GM23248 (cell line): ENCODE data around the gene TPP1.

ENCODE experiments used
- EZH2 ChIP-seq: fragments of 200-600 bp; sonication (generic); IDR thresholded peaks from 2 replicates; pipeline ENCODE4 v1.6.1; 2018; ENCODE audit warnings: antibody characterized with exemption, mild to moderate bottlenecking; ENCODE audit not compliant: insufficient read depth, poor library complexity, severe bottlenecking
- EZH2phosphoT487 ChIP-seq: fragments of 200-600 bp; sonication (generic); IDR thresholded peaks from 2 replicates; pipeline ENCODE4 v1.6.1; 2018; ENCODE audit warnings: antibody characterized with exemption, moderate library complexity, mild to moderate bottlenecking, low read depth; ENCODE audit not compliant: insufficient read depth

GRCh38 chr11:6608011-6608410, 11.2 kb downstream of the TPP1 start:
- no peak for TF ChIP-seq EZH2phosphoT487
- TF ChIP-seq EZH2 = no peak
